Activated T-cell treated with anti-CD3 and anti-CD28 coated beads, Interleukin-2, amount 50 U/mL, for 72 hours (primary cell): ENCODE results near the gene SRPX. TPM values are rescaled to one million over a fixed set of nuclear protein-coding genes. Genes with fewer than 3 reads are reported as not detected.
A peak's percentile ranks its signal among the peaks of the same experiment; 100 is the strongest.

Source experiments
- ATAC-seq, 2 donors: fragments of 150-1000 bp; cut with Tn5 transposase; replicated peaks in 1 of 2; 2 replicates each; pipeline ENCODE4 v1.10.0; 2021; ENCODE audit warnings: moderate library complexity in 2 of 2, mild to moderate bottlenecking in 1 of 2
- DNase-seq, 2 donors: peaks; one replicate each; pipeline ENCODE4 v3.0.0; 2021 to 2022; ENCODE audit warnings: mixed read lengths in 1 of 2
- H3K27ac Mint-ChIP-seq: one replicate; pipeline ENCODE4 v1.8.0; 2022; ENCODE audit warnings: mild to moderate bottlenecking, moderate library complexity, mixed read lengths
- H3K27me3 Mint-ChIP-seq: one replicate; pipeline ENCODE4 v1.8.0; 2022; ENCODE audit warnings: low read depth, mixed read lengths
- H3K36me3 Mint-ChIP-seq, 2 donors: one replicate each; pipeline ENCODE4 v1.8.0; 2022; ENCODE audit warnings: mixed read lengths in 2 of 2, mild to moderate bottlenecking in 1 of 2; ENCODE audit not compliant: insufficient read depth in 2 of 2
- H3K4me1 Mint-ChIP-seq: one replicate; pipeline ENCODE4 v1.8.0; 2022; ENCODE audit warnings: low read depth, mixed read lengths
- H3K4me3 Mint-ChIP-seq, 2 donors: one replicate each; pipeline ENCODE4 v1.8.0; 2022; ENCODE audit warnings: mild to moderate bottlenecking in 2 of 2, mixed read lengths in 2 of 2, moderate library complexity in 2 of 2
- H3K9me3 Mint-ChIP-seq, 2 donors: one replicate each; pipeline ENCODE4 v1.8.0; 2022; ENCODE audit warnings: mixed read lengths in 2 of 2
- total RNA-seq, 2 donors: library from RNA; stranded (reverse); gene quantifications; one replicate each; pipeline ENCODE4 v1.2.3, GENCODE V29; 2022

SRPX gene
- not detected for total RNA-seq

DNA sequence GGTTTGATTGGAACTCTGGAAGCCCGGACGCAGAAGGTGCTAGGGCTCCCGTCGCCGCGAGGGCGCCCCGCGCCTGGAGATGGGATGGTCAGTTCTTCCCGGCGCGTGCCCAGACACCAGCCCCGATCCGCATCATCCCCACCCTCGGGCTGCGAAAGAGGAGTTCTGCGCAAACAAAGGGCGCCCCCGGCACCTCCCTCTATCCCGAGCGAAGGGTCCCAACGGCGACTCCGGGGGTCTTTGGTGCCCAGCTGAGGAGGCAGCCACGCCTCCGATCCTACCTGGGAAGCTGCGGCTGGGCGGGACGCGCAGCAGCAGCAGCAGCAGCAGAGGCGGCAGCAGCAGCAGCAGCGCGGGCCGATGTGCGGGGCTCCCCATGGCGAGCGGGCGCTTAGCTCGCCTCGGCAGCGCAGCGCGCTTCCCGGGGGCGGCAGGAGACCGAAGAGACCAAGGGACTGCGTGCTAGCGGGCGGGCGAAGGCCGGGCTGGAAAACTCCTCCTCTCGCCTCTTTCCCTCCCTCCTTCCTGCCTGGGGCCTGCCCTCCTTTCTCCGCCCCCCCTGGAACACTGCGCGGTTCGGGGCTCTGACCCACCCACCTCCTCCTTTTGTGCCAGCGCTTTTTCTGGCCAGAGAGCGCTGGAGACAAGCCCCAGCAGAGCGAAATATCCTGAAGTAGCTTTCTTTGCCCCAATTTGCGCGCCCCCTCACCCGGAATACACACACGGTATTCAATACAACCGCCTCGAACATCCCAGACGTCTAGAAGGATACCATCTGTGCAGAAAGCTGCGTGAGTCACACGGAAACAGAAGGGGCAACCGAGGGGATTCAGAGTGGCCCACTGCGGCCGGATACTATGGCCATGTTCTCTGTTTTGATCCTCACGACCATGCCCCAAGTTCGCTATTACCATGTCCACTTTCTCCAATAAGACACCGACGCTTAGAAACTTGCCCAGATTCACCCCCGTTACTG lies at the start of gene SRPX:
Gene SRPX, minus strand, starts transcription at position 457 of the 976 bp plus-strand sequence. Its CDS starts 79 bp downstream, at position 378.
- peak in 1 of 2 donors; percentile 1 for DNase-seq
- Mint-ChIP-seq H3K4me3 (peak within 1 kb of the TSS; percentile 58 to 66), H3K4me1 (peaks cover 3% of the 10 kb centered on the region), H3K36me3 (no peaks in the 10 kb centered on the region), H3K9me3 (no peaks in the 10 kb centered on the region), H3K27ac (no peak within 1 kb of the TSS), H3K27me3 (peaks cover 62% of the 10 kb centered on the region)
- ATAC-seq = no peak

- Mint-ChIP-seq H3K9me3 (no peaks in the 10 kb centered on the region), H3K27ac (no peak overlapping the region), H3K27me3 (no peaks in the 10 kb centered on the region), H3K36me3 (peaks cover 0 to 2% of the 10 kb centered on the region in 2 donors), H3K4me3 (no peak overlapping the region), H3K4me1 (no peaks in the 10 kb centered on the region)
- ATAC-seq (no peak), DNase-seq (no peak)
Measured at GRCh38 chrX:38268011-38268410, 47.3 kb upstream of the SRPX start.

- no peaks in the 10 kb centered on the region for H3K36me3 Mint-ChIP-seq
- ATAC-seq (no peak), DNase-seq (no peak)
- H3K4me1 Mint-ChIP-seq = no peaks in the 10 kb centered on the region
- no peak overlapping the region for H3K27ac Mint-ChIP-seq
- H3K9me3 Mint-ChIP-seq = no peaks in the 10 kb centered on the region
- H3K4me3 Mint-ChIP-seq = no peak overlapping the region
- peaks cover 14% of the 10 kb centered on the region for H3K27me3 Mint-ChIP-seq
Measured at GRCh38 chrX:38262715-38263620, 42.3 kb upstream of the SRPX start.

- no peaks in the 10 kb centered on the region for H3K36me3 Mint-ChIP-seq
- peaks cover 14% of the 10 kb centered on the region for H3K27me3 Mint-ChIP-seq
- DNase-seq (peak; percentile 1 to 2), ATAC-seq (no peak)
- H3K27ac Mint-ChIP-seq = no peak overlapping the region
- no peak overlapping the region for H3K4me3 Mint-ChIP-seq
- H3K4me1 Mint-ChIP-seq = no peaks in the 10 kb centered on the region
- H3K9me3 Mint-ChIP-seq = no peaks in the 10 kb centered on the region
Measured at GRCh38 chrX:38260231-38260630, 39.6 kb upstream of the SRPX start.

- Mint-ChIP-seq H3K36me3 (no peaks in the 10 kb centered on the region), H3K9me3 (no peaks in the 10 kb centered on the region), H3K27me3 (peaks cover 20% of the 10 kb centered on the region), H3K4me1 (no peaks in the 10 kb centered on the region), H3K4me3 (no peak overlapping the region), H3K27ac (no peak overlapping the region)
- no peak for DNase-seq
- no peak for ATAC-seq
Measured at GRCh38 chrX:38256019-38256418, 35.3 kb upstream of the SRPX start.

DNA sequence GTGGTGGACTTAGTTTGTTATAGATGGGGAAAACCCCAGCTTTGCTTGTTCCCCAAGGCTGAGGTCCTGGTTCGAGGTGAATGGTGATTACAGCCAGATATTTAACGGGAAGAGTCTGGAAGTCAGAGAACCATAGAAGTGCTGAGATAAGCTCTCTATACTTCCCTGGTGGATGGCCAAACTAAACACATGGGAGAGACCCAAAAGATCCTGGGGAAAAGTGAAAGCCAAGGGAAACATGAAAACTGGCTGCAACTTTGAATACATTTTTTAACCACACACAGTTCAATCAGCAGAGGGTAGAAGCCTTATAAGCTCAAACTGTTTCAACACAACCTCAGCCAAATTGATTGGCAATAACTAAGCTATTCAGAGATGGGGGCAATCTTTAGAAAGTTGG lies 29.3 kb upstream of the SRPX start:
- ATAC-seq = no peak
- H3K27me3 Mint-ChIP-seq = peaks cover 15% of the 10 kb centered on the region
- DNase-seq = no peak
- no peak overlapping the region for H3K27ac Mint-ChIP-seq
- H3K4me1 Mint-ChIP-seq = no peaks in the 10 kb centered on the region
- H3K9me3 Mint-ChIP-seq = no peaks in the 10 kb centered on the region
- H3K36me3 Mint-ChIP-seq = no peaks in the 10 kb centered on the region
- H3K4me3 Mint-ChIP-seq = no peak overlapping the region

GRCh38 chrX:38247051-38247450 lies 26.4 kb upstream of the SRPX start:
- H3K36me3 Mint-ChIP-seq = no peaks in the 10 kb centered on the region
- DNase-seq (no peak), ATAC-seq (no peak)
- H3K9me3 Mint-ChIP-seq = no peaks in the 10 kb centered on the region
- H3K4me3 Mint-ChIP-seq = no peak overlapping the region
- H3K27ac Mint-ChIP-seq = no peak overlapping the region
- no peaks in the 10 kb centered on the region for H3K4me1 Mint-ChIP-seq
- peaks cover 24% of the 10 kb centered on the region for H3K27me3 Mint-ChIP-seq

DNA sequence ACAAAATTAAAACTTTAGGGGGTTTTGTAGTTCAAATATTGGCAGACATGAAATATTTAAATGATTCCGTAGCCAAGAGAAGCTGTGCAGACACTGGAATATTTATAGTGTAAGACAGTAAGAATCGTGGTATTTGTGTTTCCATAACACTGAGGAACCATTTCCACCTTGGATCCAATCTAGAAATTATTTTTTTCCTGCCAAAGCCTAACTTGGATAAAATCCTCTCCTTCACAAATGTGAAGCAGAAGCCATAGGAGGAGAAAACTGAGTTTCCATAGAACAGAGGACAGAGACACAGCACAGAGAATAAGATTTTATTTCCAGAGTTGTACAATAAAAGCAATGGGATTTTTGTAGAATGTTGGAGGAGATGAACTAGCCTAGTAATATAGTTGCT lies 19.9 kb upstream of the SRPX start:
- peaks cover 38% of the 10 kb centered on the region for H3K27me3 Mint-ChIP-seq
- no peaks in the 10 kb centered on the region for H3K36me3 Mint-ChIP-seq
- no peak overlapping the region for H3K4me3 Mint-ChIP-seq
- no peak for ATAC-seq
- H3K4me1 Mint-ChIP-seq = no peaks in the 10 kb centered on the region
- no peak overlapping the region for H3K27ac Mint-ChIP-seq
- no peaks in the 10 kb centered on the region for H3K9me3 Mint-ChIP-seq
- DNase-seq = no peak

DNA sequence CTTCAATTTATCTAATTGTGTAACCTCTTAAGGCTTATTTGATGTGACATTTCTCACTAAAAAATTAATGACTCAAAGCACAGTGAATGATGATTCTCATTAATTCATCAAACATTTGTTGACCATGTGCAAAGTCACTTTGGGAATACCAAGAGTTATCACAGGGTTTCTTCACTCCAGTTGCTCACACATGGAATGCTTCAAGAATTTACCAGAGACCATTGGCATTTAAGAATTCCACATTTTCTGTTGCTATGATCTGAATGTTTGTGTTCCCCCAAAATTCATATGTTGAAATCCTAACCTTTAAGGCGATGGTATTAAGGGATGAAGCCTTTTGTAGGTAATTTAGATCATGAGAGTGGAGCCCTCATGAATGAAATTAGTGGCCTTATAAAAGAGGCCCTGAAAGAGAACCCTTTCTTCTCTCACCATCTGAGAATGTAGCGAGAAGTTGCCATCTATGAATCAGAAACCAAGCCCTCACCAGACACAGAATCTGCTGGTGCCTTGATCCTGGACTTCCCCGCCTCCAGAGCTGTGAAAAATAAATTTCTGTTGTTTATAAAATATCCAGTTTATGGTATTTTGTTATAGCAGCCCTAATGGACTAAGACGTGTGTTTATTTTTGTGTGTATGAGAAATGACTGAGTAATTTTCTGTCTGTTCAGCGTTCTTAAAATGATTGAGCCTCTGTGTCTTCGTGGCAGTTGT lies 16.4 kb upstream of the SRPX start:
- Mint-ChIP-seq H3K4me3 (no peak overlapping the region), H3K27me3 (peaks cover 44% of the 10 kb centered on the region), H3K9me3 (no peaks in the 10 kb centered on the region), H3K4me1 (no peaks in the 10 kb centered on the region), H3K36me3 (no peaks in the 10 kb centered on the region), H3K27ac (no peak overlapping the region)
- ATAC-seq (no peak), DNase-seq (no peak)

DNA sequence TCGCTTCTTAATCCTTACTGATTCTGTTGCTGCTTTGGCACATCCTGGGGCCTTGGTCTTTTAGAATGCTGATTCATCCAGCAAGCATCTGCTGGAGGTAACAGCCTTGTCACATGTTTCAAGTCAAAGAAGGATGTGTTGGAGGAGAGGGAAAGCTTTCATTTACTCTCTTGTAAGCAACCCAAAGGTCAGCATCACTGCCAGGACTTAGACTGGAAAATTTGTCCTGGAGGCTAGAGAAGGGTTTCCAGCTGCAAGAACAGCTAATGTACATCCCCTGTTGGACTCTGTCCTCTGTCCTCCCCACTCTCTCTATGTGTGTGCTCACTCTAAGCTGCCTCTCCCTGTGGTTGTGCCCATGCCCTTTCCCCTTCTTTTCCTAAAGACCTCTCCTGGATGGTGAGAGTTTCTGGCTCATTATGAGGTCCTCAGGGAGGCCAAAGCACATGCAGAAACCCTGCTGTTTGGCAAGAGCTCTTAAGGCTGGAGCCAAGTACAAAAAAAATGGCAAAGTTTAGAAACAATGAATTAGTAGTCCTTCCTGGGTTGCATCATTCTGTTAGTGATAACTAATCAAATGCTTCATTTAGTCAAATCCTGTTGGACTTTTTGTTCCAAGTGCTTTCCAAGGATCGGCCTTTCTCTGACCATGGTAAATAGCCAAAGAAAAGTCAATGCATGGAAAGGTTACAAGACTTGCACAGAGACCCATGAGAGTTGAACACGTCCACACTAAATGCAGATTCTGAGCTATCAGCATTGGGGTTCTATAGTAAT lies 13.4 kb upstream of the SRPX start:
- Mint-ChIP-seq H3K4me3 (no peak overlapping the region), H3K27ac (no peak overlapping the region), H3K4me1 (no peaks in the 10 kb centered on the region), H3K9me3 (no peaks in the 10 kb centered on the region), H3K36me3 (no peaks in the 10 kb centered on the region), H3K27me3 (peaks cover 40% of the 10 kb centered on the region)
- DNase-seq (no peak), ATAC-seq (no peak)

DNA sequence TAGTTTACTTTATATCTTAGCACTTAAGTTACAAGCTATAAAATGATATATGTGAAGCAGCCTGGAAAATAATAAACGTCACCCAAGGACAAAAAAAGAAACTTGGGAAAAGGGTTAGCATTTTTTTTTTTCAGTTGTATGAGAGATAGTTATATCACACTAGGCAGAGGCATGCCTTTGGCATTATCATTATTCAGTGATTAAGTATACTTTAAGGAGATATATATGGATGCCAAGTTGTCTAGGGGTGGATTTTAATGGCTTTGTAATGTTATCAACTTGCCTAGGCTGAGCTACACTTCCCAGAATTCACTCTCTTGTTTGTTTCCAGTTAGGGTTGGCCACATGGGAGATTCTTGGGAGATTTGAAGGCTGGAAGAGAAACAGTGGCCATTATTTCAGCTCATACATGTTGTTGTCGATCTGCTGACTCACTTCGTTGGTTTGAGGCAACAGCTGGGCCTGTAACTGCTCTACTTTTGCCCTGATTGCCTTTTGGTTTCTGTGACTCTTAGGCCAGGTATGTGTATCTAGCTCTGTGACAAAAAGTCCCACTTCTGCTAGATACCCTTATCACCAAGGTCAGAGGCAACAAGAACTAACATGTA lies 11.5 kb upstream of the SRPX start:
- Mint-ChIP-seq H3K36me3 (no peaks in the 10 kb centered on the region), H3K27me3 (peaks cover 40% of the 10 kb centered on the region), H3K4me1 (no peaks in the 10 kb centered on the region), H3K4me3 (no peak overlapping the region), H3K9me3 (no peaks in the 10 kb centered on the region), H3K27ac (no peak overlapping the region)
- DNase-seq = no peak
- no peak for ATAC-seq

DNA sequence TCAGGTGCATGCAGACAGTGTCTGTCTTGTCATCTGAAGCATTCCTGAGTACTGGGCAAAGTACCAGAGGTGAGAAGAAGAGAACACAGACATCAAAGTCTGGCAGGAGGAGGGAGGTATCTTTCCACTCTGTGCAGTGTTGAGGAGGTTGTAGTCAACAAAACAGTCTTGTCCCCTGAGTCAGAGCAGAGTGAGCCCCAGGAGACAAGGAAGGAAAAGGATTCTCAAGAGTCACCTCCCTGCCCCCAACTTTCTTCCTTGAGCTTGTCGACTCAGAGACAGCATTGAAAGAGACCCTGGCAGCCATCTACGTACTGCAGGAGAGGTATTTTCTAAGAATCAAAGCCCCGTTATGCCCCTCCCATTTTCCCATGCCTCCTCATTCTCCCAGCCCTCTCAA lies 4.4 kb upstream of the SRPX start:
- no peak for DNase-seq
- Mint-ChIP-seq H3K4me3 (no peak overlapping the region), H3K27ac (no peak overlapping the region), H3K27me3 (peaks cover 64% of the 10 kb centered on the region), H3K9me3 (no peaks in the 10 kb centered on the region), H3K36me3 (no peaks in the 10 kb centered on the region), H3K4me1 (no peaks in the 10 kb centered on the region)
- no peak for ATAC-seq
